Measurements from ENCODE around the gene CCDC197.

DNA sequence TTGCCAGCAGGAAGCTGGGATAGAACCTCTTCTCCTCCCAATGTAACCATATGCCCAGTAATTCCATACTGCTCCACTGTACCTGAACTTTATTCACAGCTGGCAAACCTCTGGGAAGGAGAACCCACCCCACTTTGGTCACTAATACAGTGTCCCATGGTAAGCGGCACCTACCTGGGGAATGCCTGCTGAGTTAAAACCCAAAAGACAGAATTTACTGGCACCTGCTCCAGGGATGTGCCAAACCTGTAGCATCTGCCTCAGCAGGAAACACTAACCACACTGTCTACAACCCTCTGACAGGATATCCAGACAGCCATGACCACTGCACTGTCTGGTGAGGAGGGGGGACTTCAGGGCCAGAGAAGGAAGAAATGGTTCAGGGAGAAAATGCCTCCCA lies 57.3 kb downstream of the CCDC197 start:
- TF ChIP-seq CTCF (IDR thresholded peaks at IDR 0.05) (no peak), EP300 (IDR thresholded peaks at IDR 0.05) (no peak), POLR2A (IDR thresholded peaks at IDR 0.05) (no peak)

Data from ovary (tissue), 3 donors.